Hepatocyte (in vitro differentiated cells): ENCODE measurements around the gene ARHGAP11A.

Experiments used
- CTCF ChIP-seq: fragments of 200-600 bp; sonication (generic); IDR thresholded peaks from 2 replicates; pipeline ENCODE4 v1.5.1; 2016; ENCODE audit warnings: antibody characterized with exemption, mild to moderate bottlenecking; ENCODE audit not compliant: poor library complexity
- EZH2 ChIP-seq: fragments of 200-600 bp; sonication (generic); IDR thresholded peaks from 2 replicates; pipeline ENCODE4 v1.6.1; 2016; ENCODE audit warnings: antibody characterized with exemption, mild to moderate bottlenecking, borderline replicate concordance
- EZH2phosphoT487 ChIP-seq: fragments of 200-600 bp; sonication (generic); IDR thresholded peaks from one replicate; pipeline ENCODE4 v1.6.1; 2018; ENCODE audit warnings: antibody characterized with exemption, mild to moderate bottlenecking, low read depth, moderate library complexity; ENCODE audit not compliant: unreplicated experiment, severe bottlenecking

GRCh38 chr15:32659340-32660155, 44.2 kb downstream of the ARHGAP11A start:
- TF ChIP-seq EZH2 (no peak), CTCF (no peak), EZH2phosphoT487 (no peak)
